Natural killer cell treated with Interleukin-12 subunit alpha and Interleukin-12 subunit beta and Interleukin-15 and Interleukin-18, amount 100 ng/mL, for 72 hours (primary cell): ENCODE measurements around the gene CKAP4. TPM values are rescaled to one million over a fixed set of nuclear protein-coding genes. Genes with fewer than 3 reads are reported as not detected.

ENCODE experiments used
- ATAC-seq, 2 donors: fragments of 150-1000 bp; cut with Tn5 transposase in 1 of 2; sonication (Bioruptor Pico), chemical (Tn5 transposase) in 1 of 2; 2 replicates each; pipeline ENCODE4 v1.10.0; 2021
- DNase-seq: peaks from one replicate; pipeline ENCODE4 v3.0.0; 2022; ENCODE audit warnings: low spot score
- H3K27ac Mint-ChIP-seq, 2 donors: 1 replicate in 1 of 2; 2 replicates in 1 of 2; pipeline ENCODE4 v1.8.0; 2022; ENCODE audit warnings: mixed read lengths in 2 of 2, mild to moderate bottlenecking in 1 of 2, moderate library complexity in 1 of 2
- H3K27me3 Mint-ChIP-seq, 2 donors: 1 replicate in 1 of 2; 2 replicates in 1 of 2; pipeline ENCODE4 v1.8.0; 2022; ENCODE audit warnings: mixed read lengths in 2 of 2
- H3K36me3 Mint-ChIP-seq: one replicate; pipeline ENCODE4 v1.8.0; 2022; ENCODE audit warnings: mixed read lengths
- H3K4me1 Mint-ChIP-seq, 2 donors: 1 replicate in 1 of 2; 2 replicates in 1 of 2; pipeline ENCODE4 v1.8.0; 2022; ENCODE audit warnings: low read depth in 2 of 2, mixed read lengths in 2 of 2, mild to moderate bottlenecking in 1 of 2
- H3K4me3 Mint-ChIP-seq: one replicate; pipeline ENCODE4 v1.8.0; 2022; ENCODE audit warnings: mixed read lengths
- H3K9me3 Mint-ChIP-seq: 2 replicates; pipeline ENCODE4 v1.8.0; 2022; ENCODE audit warnings: mixed read lengths
- total RNA-seq, 2 donors: library from RNA; stranded (reverse); gene quantifications; one replicate each; pipeline ENCODE4 v1.2.3, GENCODE V29; 2022

The CKAP4 gene
- total RNA-seq, 2 donors from 2014 or later: 1.1 to 3.3 TPM

- Mint-ChIP-seq H3K27me3 (peaks cover 10 to 24% of the 10 kb centered on the region in 2 donors), H3K27ac (no peak overlapping the region), H3K4me1 (no peaks in the 10 kb centered on the region), H3K9me3 (no peaks in the 10 kb centered on the region), H3K36me3 (no peaks in the 10 kb centered on the region), H3K4me3 (no peak overlapping the region)
- ATAC-seq: peak in 1 of 2 donors; percentile 57
- no peak for DNase-seq
Measured at GRCh38 chr12:106267535-106267934, 19.7 kb upstream of the CKAP4 start.

DNA sequence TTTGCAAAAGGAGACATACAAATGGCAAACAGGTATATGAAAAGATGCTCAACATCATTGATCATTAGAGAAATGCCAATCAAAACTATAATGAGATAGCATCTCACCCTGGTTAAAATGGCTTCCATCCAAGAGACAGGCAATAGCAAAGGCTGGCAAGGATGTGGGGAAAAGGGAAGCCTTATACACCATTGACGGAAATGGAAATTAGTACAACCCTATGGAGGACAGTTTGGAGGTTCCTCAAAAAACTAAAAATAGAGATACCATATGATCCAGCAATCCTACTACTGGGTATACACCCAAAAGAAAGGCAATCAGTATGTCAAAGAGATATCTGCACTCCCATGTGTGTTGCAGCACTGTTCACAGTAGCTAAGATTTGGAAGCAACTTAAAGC is 17.3 kb upstream of the CKAP4 start:
- Mint-ChIP-seq H3K27ac (no peak overlapping the region), H3K36me3 (no peaks in the 10 kb centered on the region), H3K9me3 (no peaks in the 10 kb centered on the region), H3K27me3 (peaks cover 15 to 22% of the 10 kb centered on the region in 2 donors), H3K4me3 (no peak overlapping the region), H3K4me1 (no peaks in the 10 kb centered on the region)
- ATAC-seq (no peak), DNase-seq (no peak)

GRCh38 chr12:106258935-106259334 is 11.1 kb upstream of the CKAP4 start:
- H3K27ac Mint-ChIP-seq: no peak overlapping the region
- no peak for DNase-seq

GRCh38 chr12:106258226-106258625 is 10.4 kb upstream of the CKAP4 start:
- H3K36me3 Mint-ChIP-seq: no peaks in the 10 kb centered on the region
- ATAC-seq: no peak
- no peak overlapping the region for H3K27ac Mint-ChIP-seq
- H3K27me3 Mint-ChIP-seq: peaks cover 8% of the 10 kb centered on the region in 2 donors
- H3K4me3 Mint-ChIP-seq: no peak overlapping the region
- no peak for DNase-seq
- H3K9me3 Mint-ChIP-seq: no peaks in the 10 kb centered on the region
- H3K4me1 Mint-ChIP-seq: no peaks in the 10 kb centered on the region

More at GRCh38 chr12:106258935-106259334, 11.1 kb upstream of the CKAP4 start:
- Mint-ChIP-seq H3K4me3 (no peak overlapping the region), H3K36me3 (no peaks in the 10 kb centered on the region), H3K9me3 (no peaks in the 10 kb centered on the region), H3K27me3 (peaks cover 8 to 11% of the 10 kb centered on the region in 2 donors), H3K4me1 (no peaks in the 10 kb centered on the region)
- ATAC-seq: no peak

DNA sequence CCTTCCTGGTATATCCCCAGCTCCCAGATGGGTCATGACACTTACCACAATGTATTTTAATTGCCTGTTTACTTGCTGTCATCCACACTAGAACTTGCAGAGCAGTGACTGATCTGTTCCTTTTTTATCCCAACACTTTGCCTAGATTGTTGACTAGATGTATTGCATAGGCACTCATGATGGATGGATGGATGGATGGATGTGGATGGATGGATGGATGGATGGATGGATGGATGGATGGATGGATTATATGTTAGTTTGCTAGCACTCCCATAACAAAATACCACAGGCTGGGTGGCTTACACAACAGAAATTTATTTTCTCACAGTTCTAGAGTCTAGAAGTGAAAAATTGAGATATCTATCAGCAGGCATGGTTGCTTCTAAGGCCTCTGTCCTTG is 8.7 kb upstream of the CKAP4 start:
- no peaks in the 10 kb centered on the region for H3K36me3 Mint-ChIP-seq
- no peak for DNase-seq
- H3K4me3 Mint-ChIP-seq: no peak overlapping the region
- no peak for ATAC-seq
- no peaks in the 10 kb centered on the region for H3K4me1 Mint-ChIP-seq
- H3K27ac Mint-ChIP-seq: no peak overlapping the region
- peaks cover 0 to 4% of the 10 kb centered on the region in 2 donors for H3K27me3 Mint-ChIP-seq
- H3K9me3 Mint-ChIP-seq: no peaks in the 10 kb centered on the region

GRCh38 chr12:106255952-106256351 is 8.1 kb upstream of the CKAP4 start:
- H3K4me1 Mint-ChIP-seq: no peaks in the 10 kb centered on the region
- no peak overlapping the region for H3K27ac Mint-ChIP-seq
- H3K4me3 Mint-ChIP-seq: no peak overlapping the region
- H3K27me3 Mint-ChIP-seq: peaks cover 0 to 4% of the 10 kb centered on the region in 2 donors
- no peaks in the 10 kb centered on the region for H3K9me3 Mint-ChIP-seq
- DNase-seq: no peak
- ATAC-seq: peak in 1 of 2 donors; percentile 31
- no peaks in the 10 kb centered on the region for H3K36me3 Mint-ChIP-seq

DNA sequence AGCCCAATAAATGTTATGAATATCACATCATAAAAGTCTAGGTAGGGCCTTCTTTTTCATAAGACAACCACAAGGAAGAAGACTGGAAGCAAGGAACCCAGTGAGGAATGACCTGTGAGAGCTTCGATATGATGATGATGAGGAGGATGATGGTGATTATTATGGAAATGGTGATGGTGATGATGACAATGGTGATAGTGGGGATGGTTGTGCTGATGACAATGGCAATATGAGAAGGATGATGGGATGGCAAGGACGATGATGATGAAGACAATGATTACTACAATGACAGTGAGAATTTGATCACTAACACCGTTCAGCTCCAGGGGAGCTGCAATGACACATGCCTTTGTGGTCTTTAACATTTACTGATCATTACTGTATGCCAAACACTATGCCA is 7.7 kb upstream of the CKAP4 start:
- ATAC-seq (no peak), DNase-seq (no peak)
- H3K27ac Mint-ChIP-seq: no peak overlapping the region
- no peaks in the 10 kb centered on the region for H3K4me1 Mint-ChIP-seq
- no peak overlapping the region for H3K4me3 Mint-ChIP-seq
- H3K27me3 Mint-ChIP-seq: peaks cover 0 to 4% of the 10 kb centered on the region in 2 donors
- H3K9me3 Mint-ChIP-seq: no peaks in the 10 kb centered on the region
- no peaks in the 10 kb centered on the region for H3K36me3 Mint-ChIP-seq

- Mint-ChIP-seq H3K27me3 (peaks cover 0 to 1% of the 10 kb centered on the region in 2 donors), H3K9me3 (no peaks in the 10 kb centered on the region), H3K27ac (no peak overlapping the region), H3K4me1 (peaks cover 0 to 1% of the 10 kb centered on the region in 2 donors), H3K4me3 (no peak overlapping the region), H3K36me3 (no peaks in the 10 kb centered on the region)
- ATAC-seq (no peak), DNase-seq (no peak)
Measured at GRCh38 chr12:106254724-106255123, 6.9 kb upstream of the CKAP4 start.

- Mint-ChIP-seq H3K4me1 (peaks cover 7 to 8% of the 10 kb centered on the region in 2 donors), H3K36me3 (no peaks in the 10 kb centered on the region), H3K4me3 (no peak overlapping the region), H3K9me3 (no peaks in the 10 kb centered on the region), H3K27me3 (peaks cover 0 to 4% of the 10 kb centered on the region in 2 donors), H3K27ac (no peak overlapping the region)
- ATAC-seq (no peak), DNase-seq (no peak)
Measured at GRCh38 chr12:106251631-106252455, 4.0 kb upstream of the CKAP4 start.

DNA sequence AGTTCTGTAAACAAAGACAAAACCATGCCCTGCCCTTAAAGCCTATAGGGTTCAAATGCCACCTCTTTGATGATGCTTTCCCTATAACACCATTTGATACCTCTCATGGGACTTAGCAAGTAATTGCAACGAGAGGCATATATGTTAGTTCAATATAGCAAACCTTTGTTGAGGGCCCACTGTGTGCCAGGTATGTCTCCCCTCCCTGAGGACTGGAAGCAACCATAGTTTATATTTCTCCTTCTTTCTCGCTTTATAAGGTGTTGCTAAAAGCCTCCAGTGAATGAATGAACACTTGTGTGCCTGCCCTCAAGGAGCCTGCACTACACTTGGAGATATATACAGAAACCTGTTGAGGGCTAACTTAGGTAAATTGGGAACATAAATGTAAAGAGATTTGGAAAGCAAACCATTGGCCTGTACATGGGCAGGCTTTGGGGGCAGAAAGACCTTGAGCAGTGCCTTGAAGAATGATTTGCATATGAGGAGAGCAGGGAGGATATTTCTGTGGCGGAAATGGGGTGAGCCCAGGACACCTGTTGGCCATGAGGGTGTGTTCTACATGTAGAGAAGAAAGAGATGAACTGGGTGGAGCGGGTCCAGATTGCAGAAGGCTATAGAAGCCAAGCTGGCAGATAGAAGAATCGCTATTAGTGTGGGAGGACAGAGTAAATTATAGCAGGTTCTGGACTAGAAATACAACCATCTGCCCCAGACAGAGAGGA is 1.8 kb upstream of the CKAP4 start:
- peak overlapping the region in 1 of 2 donors; percentile 19 for H3K27ac Mint-ChIP-seq
- no peaks in the 10 kb centered on the region for H3K36me3 Mint-ChIP-seq
- peaks cover 0 to 13% of the 10 kb centered on the region in 2 donors for H3K27me3 Mint-ChIP-seq
- DNase-seq: no peak
- no peaks in the 10 kb centered on the region for H3K9me3 Mint-ChIP-seq
- H3K4me1 Mint-ChIP-seq: peaks cover 7 to 10% of the 10 kb centered on the region in 2 donors
- peak overlapping the region; percentile 20 for H3K4me3 Mint-ChIP-seq
- no peak for ATAC-seq

- Mint-ChIP-seq H3K27ac (peak overlapping the region in 1 of 2 donors; percentile 19), H3K36me3 (no peaks in the 10 kb centered on the region), H3K27me3 (peaks cover 0 to 13% of the 10 kb centered on the region in 2 donors), H3K4me3 (peak overlapping the region; percentile 20), H3K9me3 (no peaks in the 10 kb centered on the region), H3K4me1 (peaks cover 7 to 10% of the 10 kb centered on the region in 2 donors)
- DNase-seq: no peak
- peak; percentile 12 to 63 for ATAC-seq
Measured at GRCh38 chr12:106248846-106249371, 1.1 kb upstream of the CKAP4 start.

GRCh38 chr12:106248312-106248845 is 559 bp upstream of the CKAP4 start:
- Mint-ChIP-seq H3K27ac (no peak overlapping the region), H3K4me1 (peaks cover 7 to 10% of the 10 kb centered on the region in 2 donors), H3K9me3 (no peaks in the 10 kb centered on the region), H3K27me3 (peaks cover 0 to 13% of the 10 kb centered on the region in 2 donors), H3K36me3 (no peaks in the 10 kb centered on the region), H3K4me3 (peak overlapping the region; percentile 20)
- peak; percentile 37 to 52 for ATAC-seq
- no peak for DNase-seq

DNA sequence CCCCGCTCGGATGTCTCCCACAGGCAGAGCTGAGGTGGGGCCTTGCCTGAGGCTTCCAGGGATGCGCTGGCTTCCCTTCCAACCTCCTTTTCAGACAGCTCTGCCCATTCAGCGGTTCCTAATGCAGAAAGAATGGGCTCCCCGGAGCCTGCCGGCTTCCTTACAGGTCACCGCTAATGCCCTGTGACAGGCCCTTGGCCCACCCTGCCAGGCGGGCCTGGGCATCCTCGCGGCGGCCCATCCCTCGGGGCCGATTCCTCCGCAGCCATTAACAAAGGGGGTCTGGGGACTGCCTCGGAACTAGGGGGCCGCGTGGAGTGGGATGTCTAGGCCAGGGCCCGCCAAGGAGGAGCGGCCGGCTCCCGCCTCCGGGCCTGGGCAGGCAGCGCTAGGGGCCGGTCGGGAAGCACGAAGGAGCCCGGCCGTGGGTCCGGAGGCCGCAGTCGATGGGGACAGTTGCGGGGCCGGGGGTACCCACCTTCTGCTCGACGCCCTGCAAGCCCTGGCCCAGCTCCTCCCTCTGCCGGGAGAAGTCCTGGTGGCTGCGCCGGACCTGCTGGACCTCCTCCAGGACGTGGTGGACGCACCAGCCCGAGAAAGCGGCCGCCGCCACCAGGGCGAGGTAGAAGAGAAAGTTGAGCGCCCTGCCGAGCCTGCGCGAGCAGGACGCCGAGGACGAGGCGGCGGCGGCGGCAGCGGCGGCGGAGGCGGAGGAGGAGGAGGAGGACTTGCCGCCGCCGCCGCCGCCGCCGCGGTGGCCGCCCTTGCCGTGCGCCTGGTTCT is 738 bp downstream of the CKAP4 start:
- H3K4me1 Mint-ChIP-seq: peaks cover 7 to 10% of the 10 kb centered on the region in 2 donors
- H3K4me3 Mint-ChIP-seq: peak overlapping the region; percentile 65
- H3K36me3 Mint-ChIP-seq: no peaks in the 10 kb centered on the region
- peak; percentile 63 to 78 for ATAC-seq
- H3K9me3 Mint-ChIP-seq: no peaks in the 10 kb centered on the region
- no peak overlapping the region for H3K27ac Mint-ChIP-seq
- H3K27me3 Mint-ChIP-seq: peaks cover 0 to 15% of the 10 kb centered on the region in 2 donors
- peak; percentile 63 for DNase-seq
